Measurements from ENCODE around the gene GPR65. TPM values are rescaled to one million over a fixed set of nuclear protein-coding genes. Genes with fewer than 3 reads are reported as not detected.

The GPR65 gene
- 50.5 and 54.0 TPM in 2 replicates for total RNA-seq (2013; cell fraction: nucleolus; rRNA removed)
- total RNA-seq (2014; rRNA removed) (11.5 and 14.0 TPM in 2 replicates), total RNA-seq (2014; rRNA removed; fragmentation: Illumina TruSeq; extraction: Trizol) (11.6 and 12.7 TPM in 2 replicates), total RNA-seq (2021) (7.3 and 8.2 TPM in 2 replicates), polyA plus RNA-seq (2011; rRNA removed) (14.7 and 25.1 TPM in 2 replicates), polyA plus RNA-seq (2014; fragmentation: Illumina TruSeq; extraction: Trizol) (9.3 and 12.2 TPM in 2 replicates), polyA plus RNA-seq (2014; fragmentation: Nextera tagmentation; extraction: Ambion mirVana) (10 to 100 TPM in 1 of 2 experiments, 1 to 10 TPM in 1; 9.4 to 12.1 TPM), polyA plus RNA-seq (2014; rRNA removed) (3.7 and 4.4 TPM in 2 replicates), polyA plus RNA-seq (2016; fragmentation: Nextera tagmentation; extraction: Ambion mirVana) (1 to 10 TPM; 6.6 to 7.9 TPM), polyA minus RNA-seq (2011; rRNA and poly(A)+ RNA removed) (20.1 and 30.4 TPM in 2 replicates), Bru-seq, nascent RNA (percentile 99 among the genes with signal in this experiment), BruChase-seq, experiment 1, labeled RNA remaining after a 6-hour chase (percentile 84 among the genes with signal in this experiment), BruChase-seq, experiment 2, labeled RNA remaining after a 2-hour chase (percentile 95 among the genes with signal in this experiment)
- 2.5 TPM for polyA plus RNA-seq (2011; ENCODE audit: low read depth)
- polyA plus RNA-seq (2011; cell fraction: cytosol; rRNA removed), result 4.3 and 6.1 TPM in 2 replicates
- polyA plus RNA-seq (2011; cell fraction: nucleus; rRNA removed), result 9.3 and 11.4 TPM in 2 replicates
- polyA plus RNA-seq (2012), result 3.5 and 6.0 TPM in 2 replicates
- polyA minus RNA-seq (2011; cell fraction: cytosol; rRNA and poly(A)+ RNA removed), result 3.6 and 6.1 TPM in 2 replicates
- polyA minus RNA-seq (2011; cell fraction: nucleus; rRNA and poly(A)+ RNA removed), result 17.3 and 22.3 TPM in 2 replicates
- long read RNA-seq, experiment 1, full-length matches to known transcripts, result 17 of 19 reads
- long read RNA-seq, experiment 1, partial matches to known transcripts, result 0 of 19 reads
- long read RNA-seq, experiment 1, other reads (novel, unspliced or antisense), result 2 of 19 reads
- long read RNA-seq, experiment 2, full-length matches to known transcripts, result 193 of 210 reads
- long read RNA-seq, experiment 2, partial matches to known transcripts, result 0 of 210 reads
- long read RNA-seq, experiment 2, other reads (novel, unspliced or antisense), result 17 of 210 reads

DNA sequence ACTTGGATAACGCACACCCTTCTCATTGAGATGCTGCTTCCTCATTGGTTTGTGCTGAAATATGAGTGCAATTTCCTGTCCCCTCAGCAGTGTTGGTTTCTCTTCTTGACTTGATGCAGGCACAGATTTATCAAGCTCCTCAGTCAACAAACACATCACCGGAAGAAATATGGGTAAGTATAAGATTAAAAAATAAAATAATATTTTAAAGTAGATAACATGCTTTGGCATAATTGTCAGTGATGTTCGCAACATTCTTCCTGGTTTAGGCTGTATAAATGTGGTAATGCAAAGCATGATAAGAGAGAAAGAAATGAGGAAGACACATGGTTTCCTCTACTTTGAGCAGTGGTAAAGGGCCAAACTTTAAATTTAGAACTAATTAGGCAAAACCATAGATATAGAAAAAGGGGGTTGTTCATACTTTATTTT lies at the start of gene GPR65:
TSS of gene GPR65 (plus strand) at position 86 of the 432 bp plus-strand sequence. CDS start 5,713 bp downstream, outside the sequence.
- Histone ChIP-seq H3K4me1 (ENCODE audit: control insufficient read depth, insufficient read depth, low read length) (peaks cover 16% of the 10 kb centered on the region), H2AFZ (ENCODE audit: control insufficient read depth, low read depth, low read length) (peak within 1 kb of the TSS; percentile 73), H3K36me3 (ENCODE audit: control insufficient read depth in 2 of 2, insufficient read depth in 2 of 2, low read length in 1 of 2) (no peaks in the 10 kb centered on the region), H4K20me1 (ENCODE audit: control insufficient read depth, insufficient read depth) (no peaks in the 10 kb centered on the region), H3K79me2 (ENCODE audit: control insufficient read depth, insufficient read depth, low read length) (peaks cover 42% of the 10 kb centered on the region), H3K4me2 (ENCODE audit: control insufficient read depth, insufficient read depth) (peak within 1 kb of the TSS; percentile 81), H3K27me3 (replicated peaks in 1 of 2; ENCODE audit: control insufficient read depth in 2 of 2, insufficient read depth in 2 of 2, low read length in 1 of 2) (no peaks in the 10 kb centered on the region), H3K27ac (ENCODE audit: control insufficient read depth, insufficient read depth) (peak within 1 kb of the TSS; percentile 87), H3K9ac (ENCODE audit: control insufficient read depth, insufficient read depth, low read length) (peak within 1 kb of the TSS; percentile 80), H3K9me3 (replicated peaks; ENCODE audit: control insufficient read depth, insufficient read depth, low read length) (no peaks in the 10 kb centered on the region; the same call in 2 of the 3 replicates), H3K4me3 (peak within 1 kb of the TSS; percentile 72)
- SMC1A ChIA-PET (ENCODE audit: uncharacterized antibody, unreplicated experiment), result interaction anchor here (1.3 to 9.7 kb wide), 5 partner anchors 10 to 184 kb away, joined by 4 to 158 read pairs (median 5); partner anchors contain the start of gene GALC
- POLR2A ChIA-PET, result interaction anchor here (10.0 kb wide), 1 partner anchor 11 kb away, joined by 122 read pairs; the partner anchor contains the start of gene GALC
- intact Hi-C loops (cut with micrococcal nuclease; ENCODE audit: unreplicated experiment), result loop anchor here (1.0 kb wide), 1 partner anchor 10 kb away; no protein-coding TSS in a partner anchor
- WGBS (ENCODE audit: insufficient coverage, insufficient replicate concordance, low lambda C conversion rate, missing lambda C conversion rate), result 0% methylated on average over 3 of the region's 3 CpGs
- in situ Hi-C loops (cut with MboI), result no loop called here
- CTCF ChIA-PET, result interaction anchor here (0.8 to 1.9 kb wide), 4 partner anchors 9 to 59 kb away, joined by 4 to 8 read pairs (median 6); partner anchors contain the start of gene GALC
- ATAC-seq (peak; percentile 74), DNase-seq (ENCODE audit: low read depth, low spot score) (peak; percentile 69), FAIRE-seq (no peak)
- no TSS peak for BruUV-seq (replicated peaks)
- RAD21 ChIA-PET (ENCODE audit: unreplicated experiment), result interaction anchor here (0.9 to 6.3 kb wide), 3 partner anchors 10 to 55 kb away, joined by 3 to 107 read pairs (median 6); partner anchors contain the start of gene GALC
- TF ChIP-seq, protein P1, sequence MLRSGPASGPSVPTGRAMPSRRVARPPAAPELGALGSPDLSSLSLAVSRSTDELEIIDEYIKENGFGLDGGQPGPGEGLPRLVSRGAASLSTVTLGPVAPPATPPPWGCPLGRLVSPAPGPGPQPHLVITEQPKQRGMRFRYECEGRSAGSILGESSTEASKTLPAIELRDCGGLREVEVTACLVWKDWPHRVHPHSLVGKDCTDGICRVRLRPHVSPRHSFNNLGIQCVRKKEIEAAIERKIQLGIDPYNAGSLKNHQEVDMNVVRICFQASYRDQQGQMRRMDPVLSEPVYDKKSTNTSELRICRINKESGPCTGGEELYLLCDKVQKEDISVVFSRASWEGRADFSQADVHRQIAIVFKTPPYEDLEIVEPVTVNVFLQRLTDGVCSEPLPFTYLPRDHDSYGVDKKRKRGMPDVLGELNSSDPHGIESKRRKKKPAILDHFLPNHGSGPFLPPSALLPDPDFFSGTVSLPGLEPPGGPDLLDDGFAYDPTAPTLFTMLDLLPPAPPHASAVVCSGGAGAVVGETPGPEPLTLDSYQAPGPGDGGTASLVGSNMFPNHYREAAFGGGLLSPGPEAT (IDR thresholded peaks at IDR 0.05; ENCODE audit: low read depth), result no peak
- peak; percentile 23 for TF ChIP-seq CUX1 (IDR thresholded peaks at IDR 0.05; ENCODE audit: insufficient replicate concordance, low read depth, low read length)
- peak; percentile 82; the same call in 1 of the 2 replicates for TF ChIP-seq ZNF687 (IDR thresholded peaks at IDR 0.05)
- no peak for TF ChIP-seq IKZF1 (conservative IDR thresholded peaks at IDR 0.05)
- TF ChIP-seq CREB1 (IDR thresholded peaks at IDR 0.05; ENCODE audit: low read depth), result 0 out of 2 replicates have a peak, but pooled peaks have one; percentile 38
- peak; percentile 79 for TF ChIP-seq TAF1 (IDR thresholded peaks at IDR 0.05; ENCODE audit: borderline replicate concordance, low read depth, low read length)
- 0 out of 2 replicates have a peak, but pooled peaks have one; percentile 56 for TF ChIP-seq CBFB (IDR thresholded peaks at IDR 0.05; ENCODE audit: low read depth)

All from GM12878 (cell line).